Measurements from ENCODE around the gene GAN.

GRCh38 chr16:81399909-81400308 is 85.1 kb downstream of the GAN start:
- TF ChIP-seq CEBPB (IDR thresholded peaks at IDR 0.05; ENCODE audit: borderline replicate concordance in 1 of 2, low read depth in 2 of 2, low read length in 2 of 2) (no peak), EP300 (IDR thresholded peaks at IDR 0.05; ENCODE audit: borderline replicate concordance in 1 of 2, control insufficient read depth in 1 of 2, low read depth in 2 of 2, low read length in 2 of 2) (no peak), NFYB (IDR thresholded peaks at IDR 0.05; ENCODE audit: insufficient read depth, low read depth, low read length) (no peak), USF1 (IDR thresholded peaks at IDR 0.05; ENCODE audit: borderline replicate concordance, extremely low read length, insufficient read depth, low read depth, low read length) (no peak), FOXM1 (IDR thresholded peaks at IDR 0.05; ENCODE audit: low read depth, low read length) (no peak)
- TF ChIP-seq, protein P1, sequence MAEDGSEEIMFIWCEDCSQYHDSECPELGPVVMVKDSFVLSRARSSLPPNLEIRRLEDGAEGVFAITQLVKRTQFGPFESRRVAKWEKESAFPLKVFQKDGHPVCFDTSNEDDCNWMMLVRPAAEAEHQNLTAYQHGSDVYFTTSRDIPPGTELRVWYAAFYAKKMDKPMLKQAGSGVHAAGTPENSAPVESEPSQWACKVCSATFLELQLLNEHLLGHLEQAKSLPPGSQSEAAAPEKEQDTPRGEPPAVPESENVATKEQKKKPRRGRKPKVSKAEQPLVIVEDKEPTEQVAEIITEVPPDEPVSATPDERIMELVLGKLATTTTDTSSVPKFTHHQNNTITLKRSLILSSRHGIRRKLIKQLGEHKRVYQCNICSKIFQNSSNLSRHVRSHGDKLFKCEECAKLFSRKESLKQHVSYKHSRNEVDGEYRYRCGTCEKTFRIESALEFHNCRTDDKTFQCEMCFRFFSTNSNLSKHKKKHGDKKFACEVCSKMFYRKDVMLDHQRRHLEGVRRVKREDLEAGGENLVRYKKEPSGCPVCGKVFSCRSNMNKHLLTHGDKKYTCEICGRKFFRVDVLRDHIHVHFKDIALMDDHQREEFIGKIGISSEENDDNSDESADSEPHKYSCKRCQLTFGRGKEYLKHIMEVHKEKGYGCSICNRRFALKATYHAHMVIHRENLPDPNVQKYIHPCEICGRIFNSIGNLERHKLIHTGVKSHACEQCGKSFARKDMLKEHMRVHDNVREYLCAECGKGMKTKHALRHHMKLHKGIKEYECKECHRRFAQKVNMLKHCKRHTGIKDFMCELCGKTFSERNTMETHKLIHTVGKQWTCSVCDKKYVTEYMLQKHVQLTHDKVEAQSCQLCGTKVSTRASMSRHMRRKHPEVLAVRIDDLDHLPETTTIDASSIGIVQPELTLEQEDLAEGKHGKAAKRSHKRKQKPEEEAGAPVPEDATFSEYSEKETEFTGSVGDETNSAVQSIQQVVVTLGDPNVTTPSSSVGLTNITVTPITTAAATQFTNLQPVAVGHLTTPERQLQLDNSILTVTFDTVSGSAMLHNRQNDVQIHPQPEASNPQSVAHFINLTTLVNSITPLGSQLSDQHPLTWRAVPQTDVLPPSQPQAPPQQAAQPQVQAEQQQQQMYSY (CRISPR knock-in tag; IDR thresholded peaks at IDR 0.05), result no peak
